Esophagus muscularis mucosa (tissue), 4 donors: ENCODE measurements around the gene SMCHD1.

Source experiments
- EP300 ChIP-seq: sonication (generic); formaldehyde crosslinking; IDR thresholded peaks from one replicate; pipeline ENCODE4 v1.6.1; 2017; ENCODE audit warnings: antibody characterized with exemption
- POLR2A ChIP-seq: fragments of 450-650 bp; IDR thresholded peaks from one replicate; pipeline ENCODE4 v1.6.1; 2017; ENCODE audit warnings: antibody characterized with exemption, moderate library complexity, mild to moderate bottlenecking, low read depth
- TF ChIP-seq, protein P1 (sequence below), 3 experiments: fragments of 200-600 bp in 2 of 3; fragments of 450-650 bp in 1 of 3; sonication (generic) in 2 of 3; IDR thresholded peaks; one replicate each; pipeline ENCODE4 v1.5.1; 2017 to 2019; ENCODE audit warnings: antibody characterized with exemption in 3 of 3, mild to moderate bottlenecking in 2 of 3, moderate library complexity in 1 of 3

DNA sequence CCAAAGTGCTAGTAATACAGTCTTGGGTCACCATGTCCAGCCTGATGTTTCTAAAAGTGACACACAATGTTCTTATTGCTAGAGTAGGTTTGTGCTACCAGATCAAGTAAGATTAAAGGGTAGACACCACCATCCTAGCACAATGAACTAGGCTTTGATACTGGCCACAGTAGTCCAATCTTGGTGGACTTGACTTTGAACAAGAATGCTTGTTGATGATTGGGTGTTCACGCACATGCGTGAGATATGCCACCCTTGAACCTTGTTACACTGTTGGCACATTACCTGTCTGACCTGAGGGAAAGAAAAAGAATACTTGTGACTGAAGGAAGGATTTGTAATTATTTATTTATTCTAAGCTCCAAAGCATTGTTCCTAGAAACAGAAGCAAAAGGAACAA, 119.1 kb downstream of the SMCHD1 start:
- no peak for TF ChIP-seq POLR2A
- TF ChIP-seq, protein P1, sequence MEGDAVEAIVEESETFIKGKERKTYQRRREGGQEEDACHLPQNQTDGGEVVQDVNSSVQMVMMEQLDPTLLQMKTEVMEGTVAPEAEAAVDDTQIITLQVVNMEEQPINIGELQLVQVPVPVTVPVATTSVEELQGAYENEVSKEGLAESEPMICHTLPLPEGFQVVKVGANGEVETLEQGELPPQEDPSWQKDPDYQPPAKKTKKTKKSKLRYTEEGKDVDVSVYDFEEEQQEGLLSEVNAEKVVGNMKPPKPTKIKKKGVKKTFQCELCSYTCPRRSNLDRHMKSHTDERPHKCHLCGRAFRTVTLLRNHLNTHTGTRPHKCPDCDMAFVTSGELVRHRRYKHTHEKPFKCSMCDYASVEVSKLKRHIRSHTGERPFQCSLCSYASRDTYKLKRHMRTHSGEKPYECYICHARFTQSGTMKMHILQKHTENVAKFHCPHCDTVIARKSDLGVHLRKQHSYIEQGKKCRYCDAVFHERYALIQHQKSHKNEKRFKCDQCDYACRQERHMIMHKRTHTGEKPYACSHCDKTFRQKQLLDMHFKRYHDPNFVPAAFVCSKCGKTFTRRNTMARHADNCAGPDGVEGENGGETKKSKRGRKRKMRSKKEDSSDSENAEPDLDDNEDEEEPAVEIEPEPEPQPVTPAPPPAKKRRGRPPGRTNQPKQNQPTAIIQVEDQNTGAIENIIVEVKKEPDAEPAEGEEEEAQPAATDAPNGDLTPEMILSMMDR (IDR thresholded peaks at IDR 0.05) = no peak
- no peak for TF ChIP-seq EP300
